Epithelial cell of proximal tubule (primary cell): Measurements from ENCODE around the gene AUTS2. TPM values are rescaled to one million over a fixed set of nuclear protein-coding genes. Genes with fewer than 3 reads are reported as not detected.

Experiments
- DNase-seq: peaks from one replicate; pipeline ENCODE4 v3.0.0-alpha.2; 2011; ENCODE audit warnings: low read depth
- H3K4me3 ChIP-seq: 2 replicates; pipeline ENCODE4 v1.5.1; 2011; ENCODE audit warnings: low read depth, mild to moderate bottlenecking, low read length
- CTCF ChIP-seq: conservative IDR thresholded peaks from 2 replicates; pipeline ENCODE4 v1.5.1; 2012; ENCODE audit warnings: low read depth, mild to moderate bottlenecking, low read length
- total RNA-seq: library from RNA; depleted of rRNA; stranded (reverse); fragments of >200 nt; gene quantifications from 2 replicates; pipeline ENCODE4 v1.2.3, GENCODE V29; 2015

The AUTS2 gene
- total RNA-seq, 1 donor from 2014 or later, result 10.0 TPM

GRCh38 chr7:70563960-70564359 lies 965.7 kb downstream of the AUTS2 start:
- no peak overlapping the region for H3K4me3 ChIP-seq
- TF ChIP-seq CTCF, result no peak
- no peak for DNase-seq

GRCh38 chr7:70565721-70566370 lies 967.6 kb downstream of the AUTS2 start:
- no peak overlapping the region for H3K4me3 ChIP-seq
- TF ChIP-seq CTCF, result no peak
- DNase-seq, result no peak

GRCh38 chr7:70566671-70567070 lies 968.4 kb downstream of the AUTS2 start:
- no peak overlapping the region for H3K4me3 ChIP-seq
- DNase-seq, result no peak
- no peak for TF ChIP-seq CTCF

DNA sequence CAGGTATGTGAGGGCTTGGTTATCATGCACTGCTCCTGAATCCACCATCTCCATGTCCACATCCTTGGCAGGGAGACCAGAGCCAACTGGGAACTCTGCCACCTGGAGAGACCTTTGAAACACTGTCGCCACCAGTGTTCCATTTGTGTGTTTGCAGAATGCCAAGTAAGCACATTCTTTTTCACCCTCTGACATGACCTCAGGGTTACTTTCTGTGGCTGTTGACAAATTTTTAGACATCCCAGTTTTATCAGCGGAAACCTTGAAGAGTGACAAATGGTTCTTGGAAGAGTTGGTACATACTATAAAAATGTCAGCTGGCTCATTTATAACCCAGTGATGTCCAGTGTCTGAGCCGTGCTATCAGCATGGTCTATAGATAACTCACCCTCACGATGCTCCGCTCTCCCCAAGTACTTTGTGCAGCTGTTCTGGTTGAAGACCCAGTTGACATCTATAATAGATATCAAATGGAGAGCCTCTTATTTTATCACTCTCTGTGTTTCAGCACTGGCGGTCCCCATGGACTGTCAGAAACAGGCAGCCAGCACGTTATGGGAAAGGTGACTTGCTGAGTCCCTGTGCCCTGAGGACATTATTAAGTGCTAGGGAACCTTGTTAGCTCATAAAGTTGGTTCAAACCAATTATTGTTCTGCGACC lies 970.5 kb downstream of the AUTS2 start:
- no peak overlapping the region for H3K4me3 ChIP-seq
- no peak for DNase-seq
- no peak for TF ChIP-seq CTCF

- peak; percentile 63 for DNase-seq
- no peak overlapping the region for H3K4me3 ChIP-seq
- TF ChIP-seq CTCF, result no peak
Observed at GRCh38 chr7:70569335-70569819, 971.1 kb downstream of the AUTS2 start.

GRCh38 chr7:70570029-70570428 lies 971.8 kb downstream of the AUTS2 start:
- DNase-seq, result no peak
- TF ChIP-seq CTCF, result no peak
- no peak overlapping the region for H3K4me3 ChIP-seq

DNA sequence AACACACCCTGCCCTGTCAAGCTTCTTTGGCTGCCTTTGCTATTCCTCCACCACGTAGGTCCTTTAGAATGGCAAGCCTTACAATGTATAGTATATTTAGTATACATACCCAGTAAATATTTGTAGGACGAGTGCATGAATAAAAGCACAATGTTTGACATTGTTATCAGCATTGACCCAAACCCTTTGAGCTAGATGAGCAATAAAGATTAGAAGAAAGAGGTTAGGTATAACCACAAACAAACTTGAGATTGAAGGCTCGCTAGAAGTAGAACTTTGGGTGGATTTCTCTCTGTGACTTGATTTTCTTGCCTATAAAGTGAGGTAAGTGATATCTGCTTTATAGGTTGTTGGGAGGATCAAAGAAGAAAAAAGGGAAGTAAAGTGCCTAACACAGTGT lies 972.7 kb downstream of the AUTS2 start:
- H3K4me3 ChIP-seq, result no peak overlapping the region
- no peak for DNase-seq
- no peak for TF ChIP-seq CTCF
